Anterior cingulate cortex (tissue), 58 donors: ENCODE results near the gene TCF19.
"Not testable (repeated sequence)": the region's sequence is repeated elsewhere in the genome, so short reads cannot be mapped to it uniquely, and the experiment has no call there.

ENCODE experiments used
- DNase-seq, 58 donors: peaks; one replicate each; lab custom pipeline; 2025; lab: John Stamatoyannopoulos, UW

Gene TCF19

GRCh38 chr6:31199105-31199452, 40.7 kb downstream of the TCF19 start:
- DNase-seq, result not testable (repeated sequence)

GRCh38 chr6:31202259-31203166, 44.1 kb downstream of the TCF19 start:
- no peak for DNase-seq

GRCh38 chr6:31203345-31203979, 45.1 kb downstream of the TCF19 start:
- DNase-seq, result no peak

- no peak for DNase-seq
Observed at GRCh38 chr6:31204751-31205145, 46.4 kb downstream of the TCF19 start.

GRCh38 chr6:31205638-31206037, 47.2 kb downstream of the TCF19 start:
- no peak for DNase-seq

GRCh38 chr6:31208506-31208905, 50.1 kb downstream of the TCF19 start:
- no peak for DNase-seq

- no peak for DNase-seq
Observed at GRCh38 chr6:31209137-31209536, 50.7 kb downstream of the TCF19 start.

- no peak for DNase-seq
Observed at GRCh38 chr6:31210123-31210522, 51.7 kb downstream of the TCF19 start.

- DNase-seq, result no peak
Observed at GRCh38 chr6:31210741-31211532, 52.5 kb downstream of the TCF19 start.
